H1 (cell line): ENCODE measurements around the gene DRGX. TPM values are rescaled to one million over a fixed set of nuclear protein-coding genes. Genes with fewer than 3 reads are reported as not detected.

Experiments
- CTCF ChIA-PET: fragments of 300-600 bp; sonication (Branson Sonifier 250); formaldehyde crosslinking; loops from one replicate; lab custom pipeline; 2021; ENCODE audit not compliant: partially characterized antibody; lab: Charles Lee
- POLR2A ChIA-PET: fragments of 300-600 bp; sonication (Branson Sonifier 250); formaldehyde crosslinking; loops from one replicate; lab custom pipeline; 2021; ENCODE audit warnings: inconsistent platforms; ENCODE audit not compliant: partially characterized antibody; lab: Charles Lee
- DNase-seq, 2 experiments: peaks; one replicate each; pipeline versions ENCODE4 v3.0.0 to v3.0.0-alpha.2; 2010 to 2022; ENCODE audit warnings: low spot score in 2 of 2, low read depth in 1 of 2, mixed read lengths in 1 of 2
- FAIRE-seq: peaks from 2 replicates; lab custom pipeline; 2011; peaks lifted over from hg19 to GRCh38; lab: Jason Lieb, UNC
- H2AFZ ChIP-seq: 2 replicates; pipeline ENCODE4 v1.8.1; 2012; ENCODE audit warnings: low read length, inconsistent platforms
- H2AK5ac ChIP-seq: 2 replicates; pipeline ENCODE4 v1.6.1; 2013; ENCODE audit warnings: low read depth, low read length
- H2BK120ac ChIP-seq: replicated peaks from 2 replicates; pipeline ENCODE3; 2013; ENCODE audit warnings: low read depth, low read length, inconsistent platforms
- H2BK12ac ChIP-seq: 2 replicates; pipeline ENCODE4 v1.6.1; 2013; ENCODE audit warnings: low read depth, low read length
- H2BK15ac ChIP-seq: 2 replicates; pipeline ENCODE4 v1.6.1; 2013; ENCODE audit warnings: low read length
- H2BK20ac ChIP-seq: 2 replicates; pipeline ENCODE4 v1.6.1; 2013; ENCODE audit warnings: low read length
- H2BK5ac ChIP-seq: 2 replicates; pipeline ENCODE4 v1.6.1; 2013; ENCODE audit warnings: low read depth, low read length
- H3K14ac ChIP-seq: 2 replicates; pipeline ENCODE4 v1.6.1; 2013; ENCODE audit warnings: inconsistent platforms; ENCODE audit not compliant: insufficient read length
- H3K18ac ChIP-seq: 2 replicates; pipeline ENCODE4 v1.6.1; 2013; ENCODE audit warnings: low read length; ENCODE audit errors: extremely low read depth
- H3K23ac ChIP-seq: 2 replicates; pipeline ENCODE4 v1.6.1; 2013; ENCODE audit warnings: inconsistent platforms; ENCODE audit not compliant: insufficient read length
- H3K23me2 ChIP-seq: 2 replicates; pipeline ENCODE4 v1.6.1; 2013; ENCODE audit warnings: low read depth, low read length
- H3K27ac ChIP-seq: 2 replicates; pipeline ENCODE4 v1.6.1; 2011; ENCODE audit warnings: low read depth, low read length, inconsistent platforms
- H3K27me3 ChIP-seq, 4 experiments: replicated peaks in 1 of 4; 1 replicate in 1 of 4; 2 replicates in 3 of 4; pipeline versions ENCODE4 v1.6.1 to v1.8.1; 2011 to 2013; ENCODE audit warnings: low read length in 3 of 4, mild to moderate bottlenecking in 3 of 4, inconsistent platforms in 2 of 4, mixed read lengths in 2 of 4, moderate library complexity in 1 of 4; ENCODE audit not compliant: control insufficient read depth in 3 of 4, insufficient read depth in 3 of 4; ENCODE audit errors: extremely low read depth in 1 of 4
- H3K36me3 ChIP-seq, 4 experiments: 2 replicates each; pipeline versions ENCODE4 v1.6.1 to v1.8.1; 2011 to 2013; ENCODE audit warnings: mild to moderate bottlenecking in 4 of 4, low read length in 3 of 4, moderate library complexity in 2 of 4, control low read depth in 1 of 4, inconsistent platforms in 1 of 4; ENCODE audit not compliant: insufficient read depth in 4 of 4, control insufficient read depth in 2 of 4
- H3K4ac ChIP-seq: replicated peaks from 2 replicates; pipeline ENCODE3; 2013; ENCODE audit warnings: low read length, low read depth, mixed read lengths, inconsistent platforms; ENCODE audit not compliant: insufficient read length
- H3K4me1 ChIP-seq, 4 experiments: replicated peaks in 1 of 4; 1 replicate in 1 of 4; 2 replicates in 3 of 4; pipeline versions ENCODE4 v1.6.1 to v1.8.1; 2011 to 2013; ENCODE audit warnings: low read length in 3 of 4, inconsistent platforms in 2 of 4, mixed read lengths in 1 of 4; ENCODE audit not compliant: insufficient read depth in 4 of 4, control insufficient read depth in 3 of 4
- H3K4me2 ChIP-seq, 2 experiments: 2 replicates each; pipeline versions ENCODE4 v1.6.1 to v1.8.1; 2011 to 2013; ENCODE audit warnings: low read depth in 2 of 2, low read length in 2 of 2, control low read depth in 1 of 2, inconsistent platforms in 1 of 2, mild to moderate bottlenecking in 1 of 2; ENCODE audit not compliant: insufficient read depth in 1 of 2
- H3K4me3 ChIP-seq, 4 experiments: fragments of 200-600, 300-600 bp in 1 of 4; sonication (generic), shearing (Covaris generic), sonication (Bioruptor Twin) in 1 of 4; 2 replicates each; pipeline versions ENCODE4 v1.5.1 to v1.8.1; 2011 to 2016; ENCODE audit warnings: low read length in 4 of 4, low read depth in 3 of 4, control low read depth in 2 of 4, inconsistent platforms in 2 of 4, mild to moderate bottlenecking in 2 of 4, mixed read lengths in 1 of 4, moderate library complexity in 1 of 4; ENCODE audit not compliant: insufficient read depth in 2 of 4; ENCODE audit errors: extremely low read depth in 1 of 4
- H3K56ac ChIP-seq: replicated peaks from 2 replicates; pipeline ENCODE3; 2013; ENCODE audit warnings: low read depth, mild to moderate bottlenecking, mixed read lengths, low read length, inconsistent platforms; ENCODE audit not compliant: insufficient read length
- H3K79me1 ChIP-seq: 2 replicates; pipeline ENCODE4 v1.6.1; 2013; ENCODE audit warnings: low read depth, low read length, control low read depth
- H3K79me2 ChIP-seq, 2 experiments: 2 replicates each; pipeline versions ENCODE4 v1.6.1 to v1.8.1; 2012 to 2013; ENCODE audit warnings: low read length in 2 of 2, mild to moderate bottlenecking in 2 of 2, inconsistent platforms in 1 of 2; ENCODE audit not compliant: insufficient read depth in 2 of 2, control insufficient read depth in 1 of 2
- H3K9ac ChIP-seq, 4 experiments: replicated peaks in 1 of 4; 1 replicate in 1 of 4; 2 replicates in 3 of 4; pipeline versions ENCODE4 v1.6.1 to v1.8.1; 2011 to 2013; ENCODE audit warnings: low read depth in 3 of 4, low read length in 3 of 4, control low read depth in 2 of 4, mild to moderate bottlenecking in 2 of 4, moderate library complexity in 2 of 4, inconsistent platforms in 1 of 4; ENCODE audit errors: extremely low read depth in 1 of 4
- H3K9me3 ChIP-seq, 2 experiments: 2 replicates each; pipeline versions ENCODE4 v1.6.1 to v1.8.1; 2012 to 2013; ENCODE audit warnings: mild to moderate bottlenecking in 2 of 2, moderate library complexity in 2 of 2, control low read depth in 1 of 2, inconsistent platforms in 1 of 2, low read depth in 1 of 2, low read length in 1 of 2, mixed read lengths in 1 of 2; ENCODE audit not compliant: insufficient read depth in 2 of 2
- H4K20me1 ChIP-seq, 2 experiments: replicated peaks in 1 of 2; 2 replicates each; pipeline versions ENCODE3 to v1.8.1; 2011 to 2013; ENCODE audit warnings: inconsistent platforms in 2 of 2, low read length in 2 of 2, mild to moderate bottlenecking in 1 of 2; ENCODE audit not compliant: insufficient read depth in 2 of 2, control insufficient read depth in 1 of 2
- H4K5ac ChIP-seq: 2 replicates; pipeline ENCODE4 v1.6.1; 2013; ENCODE audit warnings: low read length, low read depth, mixed read lengths, inconsistent platforms; ENCODE audit not compliant: insufficient read length
- H4K8ac ChIP-seq: 2 replicates; pipeline ENCODE4 v1.8.0; 2013; ENCODE audit warnings: mild to moderate bottlenecking, moderate library complexity, low read length, inconsistent platforms; ENCODE audit not compliant: insufficient read depth; ENCODE audit errors: extremely low read depth
- H4K91ac ChIP-seq: replicated peaks from 2 replicates; pipeline ENCODE3; 2013; ENCODE audit warnings: low read length, mixed read lengths, inconsistent platforms; ENCODE audit not compliant: insufficient read length
- BACH1 ChIP-seq: IDR thresholded peaks from 2 replicates; pipeline ENCODE4 v1.6.1; 2012; ENCODE audit warnings: low read length, improper control_type of control experiment
- CBX8 ChIP-seq: fragments of 300-800, 300-1000 bp; sonication (generic); IDR thresholded peaks from 2 replicates; pipeline ENCODE4 v1.7.1; 2016; ENCODE audit warnings: low read depth, low read length, borderline replicate concordance
- EP300 ChIP-seq, 2 experiments: IDR thresholded peaks; 1 replicate in 1 of 2; 2 replicates in 1 of 2; pipeline ENCODE4 v1.6.1; 2011 to 2012; ENCODE audit warnings: low read depth in 2 of 2, low read length in 2 of 2, mild to moderate bottlenecking in 2 of 2, borderline replicate concordance in 1 of 2, inconsistent platforms in 1 of 2, moderate library complexity in 1 of 2
- KDM4A ChIP-seq: IDR thresholded peaks from one replicate; pipeline ENCODE4 v1.7.1; 2012; ENCODE audit warnings: low read depth, mild to moderate bottlenecking, moderate library complexity, low read length, inconsistent platforms; ENCODE audit not compliant: severe bottlenecking
- RXRA ChIP-seq: IDR thresholded peaks from 2 replicates; pipeline ENCODE4 v1.6.1; 2011; ENCODE audit warnings: low read depth, mild to moderate bottlenecking, low read length, moderate library complexity; ENCODE audit not compliant: insufficient read depth
- SIRT6 ChIP-seq: IDR thresholded peaks from one replicate; pipeline ENCODE4 v1.7.1; 2012; ENCODE audit warnings: low read length, inconsistent platforms
- WGBS, 2 experiments: shearing (Covaris generic) in 1 of 2; methylation state at CpG; one replicate each; pipeline versions ENCODE4 v1.1.6 to v1.1.7; 2013 to 2015; ENCODE audit warnings: low lambda C conversion rate in 2 of 2, mixed read lengths in 2 of 2, inconsistent platforms in 1 of 2, low coverage in 1 of 2, missing lambda C conversion rate in 1 of 2; ENCODE audit not compliant: insufficient replicate concordance in 2 of 2, insufficient coverage in 1 of 2, insufficient read length in 1 of 2; ENCODE audit errors: extremely low coverage in 1 of 2, missing lambda C conversion rate in 1 of 2; 5-methylcytosine and 5-hydroxymethylcytosine counted together
- polyA plus RNA-seq, 7 experiments: library from polyadenylated mRNA; depleted of rRNA in 3 of 7; stranded (reverse) in 5 of 7; unstranded in 2 of 7; fragments of >200 nt in 5 of 7; fragments of 200-250 nt in 2 of 7; gene quantifications; 1 replicate in 5 of 7; 2 replicates in 1 of 7; 4 replicates in 1 of 7; pipeline versions ENCODE4 v1.2.1 to v1.2.3, GENCODE V29; 2011 to 2013; ENCODE audit warnings: missing spikeins in 2 of 7, mixed read lengths in 2 of 7
- total RNA-seq: library from RNA; stranded (reverse); fragmentation: NEBNext Ultra II Directional; extraction: Animal tissue kit (Norgen Biotek cat#: 25700); gene quantifications from 2 replicates; pipeline ENCODE4 v1.2.1, GENCODE V29; 2021

DRGX gene
- total and polyA plus RNA-seq, 2 of the 8 experiments (the other 6 are each of a cell fraction or from before 2014, with no cell fraction given) = not detected

DNA sequence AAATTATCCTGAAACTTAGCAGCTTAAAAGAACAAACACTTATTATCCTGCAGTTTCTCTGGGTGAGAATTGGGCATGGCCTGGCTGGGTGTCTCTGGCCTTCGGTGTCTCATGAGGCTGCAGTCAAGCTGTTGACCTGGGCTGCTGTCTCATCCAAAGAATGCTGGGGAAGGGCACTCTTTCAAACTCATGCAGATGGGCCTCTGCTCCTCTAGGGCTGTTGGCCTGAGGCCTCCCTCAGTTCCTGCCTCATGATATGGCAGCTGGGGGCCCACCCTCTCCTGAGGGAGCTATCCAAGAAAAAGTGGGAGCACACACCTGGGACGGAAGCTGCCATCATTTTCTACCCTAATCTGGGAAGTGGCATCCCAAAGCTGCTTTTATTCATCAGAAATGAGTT lies 43.6 kb downstream of the DRGX start:
- no peak overlapping the region for H3K4me3 ChIP-seq
- H2AK5ac ChIP-seq = no peak overlapping the region
- no peak overlapping the region for H3K56ac ChIP-seq
- no peaks in the 10 kb centered on the region for H3K79me1 ChIP-seq
- no peak overlapping the region for H3K4me2 ChIP-seq
- H2BK5ac ChIP-seq = no peak overlapping the region
- TF ChIP-seq KDM4A = no peak
- TF ChIP-seq SIRT6 = no peak
- TF ChIP-seq BACH1 = no peak
- no peak for TF ChIP-seq CBX8
- no peak for TF ChIP-seq RXRA
- TF ChIP-seq EP300 (IDR thresholded peaks at IDR 0.05; ENCODE audit: borderline replicate concordance in 1 of 2, low read depth in 2 of 2, low read length in 2 of 2) = no peak
- H3K9me3 ChIP-seq = no peaks in the 10 kb centered on the region
- H4K91ac ChIP-seq = no peak overlapping the region
- no peak overlapping the region for H3K9ac ChIP-seq
- H2BK12ac ChIP-seq = no peak overlapping the region
- H3K79me2 ChIP-seq = no peaks in the 10 kb centered on the region
- H3K23ac ChIP-seq = no peak overlapping the region
- DNase-seq (no peak), FAIRE-seq (no peak)
- H4K5ac ChIP-seq = no peak overlapping the region
- no peak overlapping the region for H3K18ac ChIP-seq
- no peaks in the 10 kb centered on the region for H4K20me1 ChIP-seq
- 91% methylated on average over 2 of the region's 2 CpGs; no CpG with 5 or more reads in 1 of the 2 experiments for WGBS, 2 experiments
- H2AFZ ChIP-seq = no peak overlapping the region
- H3K14ac ChIP-seq = no peak overlapping the region
- ChIA-PET POLR2A (no interaction called here), CTCF (interaction anchor here (1.1 to 2.1 kb wide), 6 partner anchors 8 to 198 kb away, joined by 3 to 7 read pairs (median 3); no protein-coding TSS in a partner anchor)
- H3K23me2 ChIP-seq = no peaks in the 10 kb centered on the region
- H2BK120ac ChIP-seq = no peak overlapping the region
- H2BK20ac ChIP-seq = no peak overlapping the region
- H4K8ac ChIP-seq = no peak overlapping the region
- H3K27me3 ChIP-seq = no peaks in the 10 kb centered on the region
- H3K4ac ChIP-seq = no peak overlapping the region
- H3K36me3 ChIP-seq = no peaks in the 10 kb centered on the region
- H2BK15ac ChIP-seq = no peak overlapping the region
- H3K27ac ChIP-seq = no peak overlapping the region
- no peaks in the 10 kb centered on the region for H3K4me1 ChIP-seq
